HFFc6 (cell line): ENCODE data around the gene CNPY2. TPM values are rescaled to one million over a fixed set of nuclear protein-coding genes. Genes with fewer than 3 reads are reported as not detected.
A peak's percentile ranks its signal among the peaks of the same experiment; 100 is the strongest.

ENCODE experiments used
- DNase-seq: peaks from one replicate; pipeline ENCODE4 v3.0.0-alpha.2; 2018
- H3K27ac Mint-ChIP-seq: 2 replicates; pipeline ENCODE4 v1.8.0; 2020; ENCODE audit warnings: mild to moderate bottlenecking, mixed read lengths
- H3K27me3 Mint-ChIP-seq: 2 replicates; pipeline ENCODE4 v1.8.0; 2021; ENCODE audit warnings: mild to moderate bottlenecking, moderate library complexity, mixed read lengths; ENCODE audit not compliant: insufficient read depth
- H3K36me3 Mint-ChIP-seq: 2 replicates; pipeline ENCODE4 v1.8.0; 2021; ENCODE audit warnings: low read depth, mixed read lengths
- H3K4me1 Mint-ChIP-seq: 2 replicates; pipeline ENCODE4 v1.8.0; 2020; ENCODE audit warnings: low read depth, mixed read lengths
- H3K4me3 Mint-ChIP-seq: 2 replicates; pipeline ENCODE4 v1.8.0; 2020; ENCODE audit warnings: mild to moderate bottlenecking, moderate library complexity, mixed read lengths
- H3K9me3 Mint-ChIP-seq: 2 replicates; pipeline ENCODE4 v1.8.0; 2020; ENCODE audit warnings: mild to moderate bottlenecking, mixed read lengths
- total RNA-seq, 6 experiments: library from RNA; stranded (reverse); fragmentation: NEBNext Ultra II Directional; extraction: Animal tissue kit (Norgen Biotek cat#: 25700); gene quantifications; 2 replicates in 1 of 6; 3 replicates in 5 of 6; pipeline ENCODE4 v1.2.3, GENCODE V29; 2021
- TF ChIP-seq, protein P1 (sequence below): fragments of 200-600 bp; sonication (generic); IDR thresholded peaks from 2 replicates; pipeline ENCODE4 v1.5.0; 2021; ENCODE audit warnings: antibody characterized with exemption, mild to moderate bottlenecking

The CNPY2 gene
- total RNA-seq, 6 experiments from 2014 or later = 177 to 275 (median 188) TPM

- Mint-ChIP-seq H3K27me3 (no peaks in the 10 kb centered on the region; the same call in none of the 2 replicates), H3K9me3 (no peaks in the 10 kb centered on the region), H3K4me3 (no peak overlapping the region), H3K36me3 (0 out of 2 replicates have a peak, but pooled peaks cover 6% of the 10 kb centered on the region), H3K27ac (no peak overlapping the region), H3K4me1 (peaks cover 22% of the 10 kb centered on the region)
- DNase-seq = no peak
- TF ChIP-seq, protein P1, sequence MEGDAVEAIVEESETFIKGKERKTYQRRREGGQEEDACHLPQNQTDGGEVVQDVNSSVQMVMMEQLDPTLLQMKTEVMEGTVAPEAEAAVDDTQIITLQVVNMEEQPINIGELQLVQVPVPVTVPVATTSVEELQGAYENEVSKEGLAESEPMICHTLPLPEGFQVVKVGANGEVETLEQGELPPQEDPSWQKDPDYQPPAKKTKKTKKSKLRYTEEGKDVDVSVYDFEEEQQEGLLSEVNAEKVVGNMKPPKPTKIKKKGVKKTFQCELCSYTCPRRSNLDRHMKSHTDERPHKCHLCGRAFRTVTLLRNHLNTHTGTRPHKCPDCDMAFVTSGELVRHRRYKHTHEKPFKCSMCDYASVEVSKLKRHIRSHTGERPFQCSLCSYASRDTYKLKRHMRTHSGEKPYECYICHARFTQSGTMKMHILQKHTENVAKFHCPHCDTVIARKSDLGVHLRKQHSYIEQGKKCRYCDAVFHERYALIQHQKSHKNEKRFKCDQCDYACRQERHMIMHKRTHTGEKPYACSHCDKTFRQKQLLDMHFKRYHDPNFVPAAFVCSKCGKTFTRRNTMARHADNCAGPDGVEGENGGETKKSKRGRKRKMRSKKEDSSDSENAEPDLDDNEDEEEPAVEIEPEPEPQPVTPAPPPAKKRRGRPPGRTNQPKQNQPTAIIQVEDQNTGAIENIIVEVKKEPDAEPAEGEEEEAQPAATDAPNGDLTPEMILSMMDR = no peak
Observed at GRCh38 chr12:56304276-56304675, 11.5 kb downstream of the CNPY2 start.

DNA sequence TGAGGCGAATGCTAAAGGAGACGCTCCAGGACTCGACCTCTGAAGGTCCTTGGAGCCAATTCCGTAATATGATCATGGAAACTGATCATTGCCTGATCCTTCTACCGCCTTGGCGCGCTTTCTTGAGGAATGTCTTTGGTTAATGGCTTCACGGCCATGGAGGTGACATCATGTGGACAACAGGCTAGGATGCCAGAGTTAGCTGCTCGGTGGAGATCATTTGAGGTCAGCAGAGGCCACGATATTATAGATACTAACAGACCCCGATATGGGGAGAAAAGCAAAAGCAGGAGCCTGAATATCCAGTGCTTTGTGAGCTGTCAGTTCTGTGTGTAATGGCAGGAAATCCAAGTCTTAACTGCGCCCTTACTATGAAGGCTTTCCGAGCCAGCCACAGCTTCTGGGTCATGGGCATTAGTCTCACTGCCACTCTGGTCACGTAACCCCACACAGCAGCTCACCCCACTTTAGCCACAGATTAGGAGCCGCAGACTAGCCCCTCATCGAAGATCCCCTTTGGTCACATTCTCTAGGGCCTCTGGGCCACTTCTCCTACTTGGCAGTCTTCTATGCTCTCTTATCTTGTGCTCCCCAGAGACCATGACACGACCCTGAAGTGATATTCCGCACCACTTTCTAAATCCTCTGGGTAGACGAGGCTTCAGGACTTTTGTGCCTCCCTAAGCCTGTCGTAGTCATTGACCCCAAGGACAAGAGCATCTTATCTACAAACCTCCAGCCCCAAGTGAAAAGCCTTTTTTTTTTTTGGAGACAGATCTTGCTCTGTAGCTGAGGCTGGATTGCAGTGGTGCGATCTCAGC lies 14.9 kb downstream of the CNPY2 start:
- Mint-ChIP-seq H3K27ac (peak overlapping the region; percentile 89), H3K4me3 (peak overlapping the region; percentile 98), H3K4me1 (peaks cover 49% of the 10 kb centered on the region), H3K27me3 (no peaks in the 10 kb centered on the region; the same call in none of the 2 replicates), H3K9me3 (no peaks in the 10 kb centered on the region), H3K36me3 (peaks cover 13% of the 10 kb centered on the region; the same call in 1 of the 2 replicates)
- DNase-seq = no peak
- TF ChIP-seq, protein P1 = no peak

DNA sequence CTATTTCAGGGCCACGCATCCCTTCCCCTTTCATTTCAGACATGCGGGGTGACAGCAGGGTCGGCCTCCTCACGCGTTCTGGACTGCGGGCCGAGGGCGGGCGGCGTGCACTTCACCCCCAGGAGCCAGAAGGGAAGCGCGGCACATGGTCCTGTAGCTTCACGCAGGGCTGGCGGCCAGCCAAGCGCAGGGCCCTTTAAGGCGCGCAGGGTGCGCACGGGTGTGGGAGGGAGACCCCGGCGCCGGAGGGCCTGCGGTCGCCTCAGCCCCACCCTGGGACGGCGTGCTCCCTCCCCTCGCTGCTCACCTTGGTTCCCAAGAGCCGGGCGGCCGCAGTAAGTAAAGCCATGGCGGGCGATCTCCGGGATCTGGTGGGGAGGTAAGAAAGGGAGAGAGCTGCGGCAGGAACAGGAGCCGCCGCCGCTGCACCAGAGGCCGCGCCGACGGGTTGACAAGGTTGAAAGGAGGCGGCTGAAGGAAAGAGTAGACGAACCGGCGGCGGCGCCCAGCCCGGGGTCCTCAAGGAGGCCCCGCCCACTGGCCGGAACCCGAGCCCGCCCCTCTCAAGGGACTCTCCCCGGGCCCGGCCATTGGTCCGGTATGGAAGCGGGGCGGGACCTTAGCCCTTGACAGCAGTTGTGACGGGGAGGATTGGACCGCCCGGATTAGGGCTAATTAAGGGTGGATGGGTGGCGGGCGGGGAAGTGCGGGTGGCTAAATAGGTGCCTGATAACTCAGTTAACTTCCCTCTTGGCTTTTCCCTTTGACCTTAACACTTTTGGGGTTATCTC lies 15.7 kb downstream of the CNPY2 start, which contains the start of gene CS:
Gene CS, minus strand, starts transcription at position 478 of the 791 bp plus-strand sequence. Its CDS starts 129 bp downstream, at position 349.
- Mint-ChIP-seq H3K4me3 (peak within 1 kb of the TSS; percentile 98), H3K9me3 (no peaks in the 10 kb centered on the region), H3K4me1 (peaks cover 49% of the 10 kb centered on the region), H3K36me3 (peaks cover 13% of the 10 kb centered on the region; the same call in 1 of the 2 replicates), H3K27me3 (no peaks in the 10 kb centered on the region; the same call in none of the 2 replicates), H3K27ac (peak within 1 kb of the TSS; percentile 89)
- TF ChIP-seq, protein P1 = no peak
- DNase-seq = peak; percentile 97

GRCh38 chr12:56299308-56299852 lies 16.4 kb downstream of the CNPY2 start:
- H3K9me3 Mint-ChIP-seq = no peaks in the 10 kb centered on the region
- DNase-seq = peak; percentile 10
- H3K4me1 Mint-ChIP-seq = peaks cover 49% of the 10 kb centered on the region
- H3K4me3 Mint-ChIP-seq = peak overlapping the region; percentile 98
- peaks cover 13% of the 10 kb centered on the region; the same call in 1 of the 2 replicates for H3K36me3 Mint-ChIP-seq
- TF ChIP-seq, protein P1 = no peak
- no peaks in the 10 kb centered on the region; the same call in none of the 2 replicates for H3K27me3 Mint-ChIP-seq
- H3K27ac Mint-ChIP-seq = peak overlapping the region; percentile 89

DNA sequence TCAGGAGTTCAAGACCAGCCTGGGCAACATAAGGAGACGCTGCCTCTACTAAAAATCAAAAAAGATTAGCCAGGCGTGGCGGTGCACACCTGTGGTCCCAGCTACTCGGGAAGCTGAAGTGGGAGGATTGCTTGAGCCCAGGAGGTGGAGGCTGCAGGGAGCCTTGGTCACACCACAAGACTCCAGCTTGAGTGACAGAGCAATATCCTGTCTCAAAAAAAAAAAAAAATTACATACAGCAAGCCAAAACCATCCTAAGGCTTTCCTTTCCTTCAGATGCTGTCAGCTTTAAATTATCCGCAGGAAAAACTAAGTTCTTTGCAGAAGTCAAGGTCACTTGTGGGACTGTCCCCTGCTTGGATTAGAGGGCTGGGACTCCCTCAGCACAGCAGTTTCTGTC lies 17.0 kb downstream of the CNPY2 start:
- Mint-ChIP-seq H3K27ac (peak overlapping the region; percentile 89; the same call in 1 of the 2 replicates), H3K27me3 (no peaks in the 10 kb centered on the region; the same call in none of the 2 replicates), H3K4me1 (peaks cover 49% of the 10 kb centered on the region), H3K36me3 (peaks cover 13% of the 10 kb centered on the region; the same call in 1 of the 2 replicates), H3K4me3 (peak overlapping the region; percentile 98), H3K9me3 (no peaks in the 10 kb centered on the region)
- TF ChIP-seq, protein P1 = no peak
- DNase-seq = no peak
